GDM1 (cell line): ENCODE results near the gene PKDREJ.
"Not testable (repeated sequence)": the region's sequence is repeated elsewhere in the genome, so short reads cannot be mapped to it uniquely, and the experiment has no call there.

Experiments used
- DNase-seq: peaks from one replicate; lab custom pipeline; 2025; lab: John Stamatoyannopoulos, UW

Gene PKDREJ

DNA sequence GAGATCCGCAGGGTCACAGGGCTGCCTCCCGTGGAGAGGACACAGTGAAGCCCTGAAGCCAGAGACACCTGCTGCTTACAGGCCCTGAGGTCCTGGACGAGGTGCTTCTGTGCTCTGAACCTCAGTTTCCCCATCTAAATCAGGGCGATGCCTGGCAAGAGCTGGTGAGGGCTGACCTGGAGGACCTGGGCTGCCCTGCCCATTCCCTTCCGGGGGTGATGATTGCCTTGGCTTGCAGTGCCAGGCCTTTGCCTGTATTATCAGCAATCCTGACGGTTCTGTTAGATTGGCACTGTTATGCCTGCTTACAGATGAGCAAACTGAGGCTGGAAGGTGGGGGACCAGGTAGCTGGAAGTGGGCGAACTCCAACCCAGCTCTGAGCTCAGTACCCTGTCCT lies 25.7 kb upstream of the PKDREJ start:
- no peak for DNase-seq

GRCh38 chr22:46287873-46288751 lies 25.0 kb upstream of the PKDREJ start:
- DNase-seq: peak; percentile 74

DNA sequence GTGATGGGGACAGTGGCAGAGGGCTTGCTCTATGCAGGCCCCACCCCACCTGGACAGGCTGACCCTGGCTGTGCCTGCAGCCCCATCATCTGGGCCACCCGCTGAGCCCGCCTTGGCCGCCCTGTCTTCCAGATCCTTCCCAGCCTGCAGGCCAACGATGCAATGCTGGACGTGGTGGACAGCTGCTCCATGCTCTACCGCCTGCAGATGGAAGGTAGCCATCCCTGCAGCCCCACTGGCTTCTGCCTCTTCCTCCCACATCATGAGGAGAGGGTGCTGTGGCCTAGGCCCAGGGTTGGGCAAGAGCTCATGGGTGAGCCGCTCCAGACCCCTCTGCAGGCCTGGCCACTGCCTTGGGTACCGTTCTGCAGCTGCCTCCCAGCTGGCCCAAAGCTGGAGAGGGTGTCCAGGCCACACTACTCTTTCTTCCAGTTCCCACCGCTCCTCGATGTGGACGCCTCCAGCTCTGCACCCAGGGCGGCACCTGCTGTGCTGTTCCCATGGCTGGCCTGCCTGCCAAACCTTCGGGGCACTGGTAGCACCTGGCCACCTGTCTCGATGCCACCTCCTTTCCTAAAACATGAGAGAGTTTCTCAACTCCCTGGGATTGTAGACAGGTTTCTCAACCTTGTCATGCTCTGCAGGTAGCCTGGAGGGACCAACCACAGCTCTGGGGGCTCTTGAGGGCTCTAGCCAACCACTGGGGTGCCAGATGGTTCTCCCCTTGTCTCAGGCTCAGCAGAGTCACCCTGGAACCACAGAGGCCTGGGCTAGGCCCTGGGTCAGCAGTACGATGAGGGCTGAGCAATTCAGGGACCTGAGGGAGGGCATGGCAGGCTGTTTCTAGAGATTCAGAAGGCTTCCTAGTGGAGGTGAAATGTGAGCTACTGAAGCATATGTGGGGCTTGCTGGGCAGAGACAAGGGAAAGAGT lies 24.1 kb upstream of the PKDREJ start:
- no peak for DNase-seq

GRCh38 chr22:46286006-46286405 lies 22.9 kb upstream of the PKDREJ start:
- DNase-seq: no peak

GRCh38 chr22:46281866-46282678 lies 18.9 kb upstream of the PKDREJ start:
- DNase-seq: no peak

GRCh38 chr22:46280999-46281623 lies 18.0 kb upstream of the PKDREJ start:
- DNase-seq: no peak

DNA sequence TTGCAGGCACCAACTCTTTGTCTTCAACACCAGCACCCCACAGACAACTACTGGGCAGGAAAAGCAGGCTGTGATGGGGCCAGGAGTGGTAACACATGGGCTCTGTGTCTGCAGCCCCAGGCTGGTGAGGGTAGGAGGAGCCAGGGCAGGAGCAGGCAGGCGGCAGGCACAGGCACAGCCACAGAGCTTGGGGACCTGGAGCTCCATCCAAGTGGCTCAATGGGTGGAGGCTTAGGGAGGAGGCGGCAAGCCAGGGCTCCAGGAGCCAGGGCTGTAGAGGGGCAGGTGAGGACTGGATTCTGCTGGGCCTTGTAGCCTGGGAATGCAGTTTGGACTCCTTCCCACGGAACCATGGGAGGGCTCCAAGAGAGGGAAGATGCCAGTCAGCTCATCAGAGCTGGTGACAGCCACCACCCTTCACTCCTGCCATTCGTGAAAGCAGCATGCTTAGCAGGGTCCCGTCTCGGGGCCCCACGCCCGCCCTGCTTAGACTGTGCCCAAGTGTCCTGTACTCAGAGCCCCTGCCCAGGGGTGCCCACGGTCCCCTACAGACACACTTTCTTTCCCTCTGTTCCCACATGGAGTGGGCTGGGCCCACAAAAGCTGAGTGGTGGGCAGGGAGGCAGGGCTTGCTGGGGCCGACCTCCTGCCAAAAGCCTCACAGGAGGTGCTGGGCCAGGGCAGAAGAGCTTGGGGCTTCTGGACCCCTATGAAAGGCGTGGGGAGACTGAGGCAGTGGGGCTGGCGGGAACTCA lies 17.1 kb upstream of the PKDREJ start:
- DNase-seq: no peak

DNA sequence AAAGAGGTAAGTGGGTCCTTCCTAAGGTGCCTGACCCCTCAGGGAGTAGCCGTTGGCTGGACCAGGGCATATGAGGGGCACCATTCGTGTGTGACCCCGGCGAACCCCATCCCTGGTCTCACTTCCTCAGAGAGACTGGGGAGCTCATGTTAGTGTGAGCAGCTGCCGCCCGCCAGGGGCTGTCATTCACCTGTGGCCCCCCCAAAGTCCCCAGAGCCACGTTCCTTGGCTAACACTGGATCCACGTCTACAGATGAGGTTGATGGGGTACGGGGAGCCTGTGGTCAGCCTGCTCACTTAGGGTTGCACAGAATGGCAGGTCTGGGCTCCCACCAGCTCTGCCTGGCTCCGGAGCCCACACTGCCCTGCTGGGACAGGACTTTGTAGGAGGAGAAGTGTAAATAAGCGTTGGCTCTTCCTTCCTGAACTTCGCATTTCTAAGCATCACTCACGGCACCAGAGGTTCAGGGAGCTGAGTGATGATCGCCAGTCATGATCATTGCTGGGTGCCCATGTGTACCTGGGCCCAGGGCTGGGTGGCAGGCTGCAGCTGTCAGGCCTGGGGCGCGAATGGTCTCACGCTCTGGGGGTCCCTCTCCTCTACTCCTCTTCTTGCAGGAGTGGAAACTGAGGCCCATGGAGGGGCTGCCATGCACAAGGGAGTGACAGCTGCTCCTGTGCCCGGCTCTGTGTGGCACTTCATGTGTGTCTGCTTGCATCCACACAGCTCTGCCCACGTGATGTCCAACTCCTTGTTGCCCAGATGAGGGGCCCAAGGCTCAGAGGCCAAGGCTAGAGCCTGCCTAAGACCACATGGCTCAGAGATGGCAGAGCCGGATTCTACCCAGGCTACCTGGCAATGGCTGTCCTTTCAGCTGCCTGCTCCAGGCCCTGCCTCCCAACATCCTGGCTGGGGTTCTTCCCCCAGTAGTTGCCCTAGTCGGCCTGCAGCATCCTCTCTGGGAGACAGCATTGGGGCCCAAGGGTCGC lies 15.8 kb upstream of the PKDREJ start:
- DNase-seq: no peak

GRCh38 chr22:46276563-46276962 lies 13.4 kb upstream of the PKDREJ start:
- DNase-seq: no peak

DNA sequence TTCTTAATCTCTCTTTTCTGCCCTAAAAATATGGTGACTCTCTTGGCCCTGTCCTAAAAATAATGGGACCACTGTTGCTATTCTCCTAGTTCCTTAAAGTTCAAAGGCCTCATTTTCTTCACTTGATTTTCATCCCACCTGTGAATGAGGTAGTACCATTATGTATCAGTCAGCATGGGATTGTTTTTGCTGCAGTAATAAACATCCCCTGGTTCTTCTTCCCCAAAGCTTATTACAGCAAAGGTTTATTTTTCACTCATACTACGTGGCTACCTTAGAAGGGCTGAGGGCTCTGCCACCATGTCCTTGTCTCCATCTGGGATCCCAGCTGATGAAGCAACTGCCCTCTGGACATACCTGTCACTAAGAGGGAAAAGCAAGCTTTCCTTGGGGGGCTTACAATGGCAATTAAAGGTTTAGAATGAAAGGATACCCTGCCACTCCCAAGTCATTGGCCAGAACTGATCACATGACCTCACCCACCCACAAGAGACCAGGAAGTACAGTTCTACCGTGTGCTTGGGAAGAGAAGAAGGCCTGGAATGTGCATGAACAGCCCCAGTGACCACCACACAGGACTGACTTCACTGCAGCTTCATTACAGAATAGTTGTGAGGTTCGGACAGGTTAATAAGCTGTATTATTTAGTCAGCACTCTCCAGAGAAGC lies 12.4 kb upstream of the PKDREJ start:
- no peak for DNase-seq

DNA sequence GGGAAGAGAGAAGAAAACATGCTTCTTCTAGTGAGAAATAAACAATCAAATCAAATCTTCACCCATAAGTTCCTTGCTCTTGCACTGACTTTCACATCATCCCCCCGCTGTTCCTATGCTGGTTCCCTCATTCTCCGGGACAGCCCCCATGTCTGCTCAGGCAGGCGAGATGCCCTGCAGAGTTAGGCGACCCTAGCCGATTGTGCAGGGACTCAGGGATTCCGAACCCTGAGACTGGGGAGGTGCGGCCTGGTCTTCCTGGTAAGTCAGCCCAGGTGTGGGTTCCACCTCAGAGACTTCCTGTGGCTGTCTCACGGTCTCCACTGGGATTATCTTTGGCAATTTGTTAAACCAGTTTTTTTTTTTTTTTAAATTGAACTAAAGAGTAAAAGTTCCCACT lies 11.2 kb upstream of the PKDREJ start:
- no peak for DNase-seq

- no peak for DNase-seq
Observed at GRCh38 chr22:46273432-46274148, 10.4 kb upstream of the PKDREJ start.

GRCh38 chr22:46272762-46273431 lies 9.8 kb upstream of the PKDREJ start:
- DNase-seq: no peak

GRCh38 chr22:46272196-46272595 lies 9.1 kb upstream of the PKDREJ start:
- no peak for DNase-seq

GRCh38 chr22:46269564-46269963 lies 6.4 kb upstream of the PKDREJ start:
- no peak for DNase-seq

DNA sequence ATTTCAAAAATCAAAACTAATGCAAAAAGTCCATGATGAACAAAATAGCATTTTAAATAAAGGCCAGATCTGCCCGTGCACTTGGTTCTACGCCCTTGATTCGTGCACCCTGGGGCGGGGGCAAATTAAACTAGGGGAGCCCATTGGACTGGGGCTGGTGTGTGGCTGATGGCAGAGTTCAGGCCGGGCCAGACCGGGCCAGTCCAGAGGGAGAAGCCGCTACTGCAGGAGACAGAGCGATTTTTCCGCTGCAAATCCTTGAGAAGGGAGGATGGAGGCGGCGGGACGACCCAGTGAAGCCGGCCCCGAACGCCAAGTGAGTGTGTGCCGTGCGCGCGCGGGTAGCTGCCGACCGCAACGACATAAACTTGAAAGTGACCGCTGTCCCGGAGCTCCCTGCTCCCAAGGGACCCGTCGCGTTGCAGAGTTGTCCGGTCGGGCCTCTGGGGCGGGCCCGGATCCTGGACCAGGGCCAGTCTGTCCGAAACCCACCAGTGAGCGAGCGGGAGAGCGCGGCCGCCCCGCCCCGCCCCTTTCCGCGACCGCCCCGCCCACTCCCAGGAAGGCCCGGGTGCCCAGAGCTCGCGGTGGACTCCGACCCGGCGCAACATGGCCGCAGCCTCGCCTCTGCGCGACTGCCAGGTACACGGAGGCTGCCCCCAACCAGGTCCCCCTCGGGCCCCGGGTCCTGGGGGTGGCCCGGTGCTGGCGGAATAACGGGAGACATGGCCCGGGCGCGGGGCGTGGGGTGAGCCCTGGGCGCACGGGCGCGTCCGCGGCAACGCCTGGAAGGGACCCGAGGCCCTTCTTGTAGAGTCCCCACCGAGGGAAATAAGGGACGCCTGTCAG lies 4.5 kb upstream of the PKDREJ start, which contains the start of gene TTC38:
Gene TTC38 (plus strand): TSS at position 578 of the 849 bp plus-strand sequence. CDS start 32 bp downstream, at position 610.
- peak; percentile 41 for DNase-seq

GRCh38 chr22:46265627-46266026 lies 2.5 kb upstream of the PKDREJ start:
- not testable (repeated sequence) for DNase-seq
